ENCODE results near the gene CAMK2N2.

Gene CAMK2N2

DNA sequence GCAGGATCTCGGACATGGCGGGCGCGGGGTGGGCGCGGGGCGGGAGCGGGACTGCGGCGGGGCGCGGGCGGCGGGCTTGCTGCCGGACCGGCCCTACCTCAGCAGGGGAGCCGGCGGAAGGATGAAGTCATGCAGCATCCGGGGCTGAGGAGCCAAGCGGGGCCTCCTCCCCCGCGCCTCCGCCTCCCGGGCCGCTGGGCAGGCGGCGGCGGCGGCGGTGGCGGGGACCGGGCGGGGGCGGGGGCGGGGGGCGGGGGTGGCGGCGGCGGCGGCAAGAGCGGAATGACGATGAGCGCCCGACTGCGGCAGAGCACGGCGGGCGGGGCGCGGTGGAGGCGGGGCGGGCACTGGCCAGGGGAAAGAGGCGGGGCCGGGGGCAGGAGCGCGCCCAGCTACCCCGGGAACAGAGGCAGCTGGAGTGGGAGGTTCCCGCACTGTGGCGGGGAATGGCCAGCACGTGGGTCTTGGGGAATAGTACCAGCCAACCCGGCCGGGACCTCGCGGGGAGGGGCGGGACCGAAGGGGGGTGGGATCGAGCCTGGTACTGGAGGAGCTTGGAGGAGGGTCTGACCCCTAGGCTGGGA lies at the start of gene CAMK2N2:
CAMK2N2 (minus strand) TSS at position 284 of the 584 bp plus-strand sequence; CDS start at position 16, 268 bp downstream.
- DNase-seq (ENCODE audit: low read depth in 2 of 2, low spot score in 1 of 2), result peak in 1 of 2 donors; percentile 30

DNA sequence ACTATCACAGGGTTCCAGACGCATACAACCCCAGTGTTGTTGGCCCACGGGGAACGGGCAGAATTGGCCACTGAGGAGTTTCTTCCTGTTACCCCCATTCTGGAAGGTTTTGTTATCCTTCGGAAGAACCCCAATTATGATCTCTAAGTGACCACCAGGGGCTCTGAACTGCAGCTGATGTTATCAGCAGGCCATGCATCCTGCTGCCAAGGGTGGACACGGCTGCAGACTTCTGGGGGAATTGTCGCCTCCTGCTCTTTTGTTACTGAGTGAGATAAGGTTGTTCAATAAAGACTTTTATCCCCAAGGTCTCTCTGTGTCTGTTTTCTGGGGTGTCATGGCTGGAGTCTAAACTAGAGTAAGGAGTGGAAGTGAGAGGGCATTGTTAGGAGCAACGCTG lies 47.4 kb upstream of the CAMK2N2 start:
- DNase-seq (ENCODE audit: low read depth in 2 of 2, low spot score in 1 of 2), result no peak

DNA sequence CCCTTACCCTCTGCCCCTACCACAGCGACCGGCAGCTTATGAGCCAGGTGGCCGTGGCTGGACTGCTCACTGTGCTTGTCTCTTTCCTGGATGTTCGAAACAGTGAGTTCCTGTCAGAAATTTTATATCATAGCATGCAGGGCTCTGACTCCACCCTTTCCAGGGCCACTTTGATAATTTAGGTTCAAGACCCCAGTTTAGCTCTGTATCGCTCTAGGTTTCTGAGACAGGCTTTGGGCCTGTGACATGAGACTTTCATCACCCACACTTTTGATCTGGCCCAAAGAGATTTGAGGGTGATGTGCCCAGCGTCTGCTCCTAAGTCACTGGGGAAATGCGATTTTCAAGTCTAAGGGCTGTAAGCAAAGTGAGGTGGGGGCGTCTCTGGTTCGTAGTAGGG lies 46.6 kb upstream of the CAMK2N2 start:
- no peak for DNase-seq (ENCODE audit: low read depth in 2 of 2, low spot score in 1 of 2)

DNA sequence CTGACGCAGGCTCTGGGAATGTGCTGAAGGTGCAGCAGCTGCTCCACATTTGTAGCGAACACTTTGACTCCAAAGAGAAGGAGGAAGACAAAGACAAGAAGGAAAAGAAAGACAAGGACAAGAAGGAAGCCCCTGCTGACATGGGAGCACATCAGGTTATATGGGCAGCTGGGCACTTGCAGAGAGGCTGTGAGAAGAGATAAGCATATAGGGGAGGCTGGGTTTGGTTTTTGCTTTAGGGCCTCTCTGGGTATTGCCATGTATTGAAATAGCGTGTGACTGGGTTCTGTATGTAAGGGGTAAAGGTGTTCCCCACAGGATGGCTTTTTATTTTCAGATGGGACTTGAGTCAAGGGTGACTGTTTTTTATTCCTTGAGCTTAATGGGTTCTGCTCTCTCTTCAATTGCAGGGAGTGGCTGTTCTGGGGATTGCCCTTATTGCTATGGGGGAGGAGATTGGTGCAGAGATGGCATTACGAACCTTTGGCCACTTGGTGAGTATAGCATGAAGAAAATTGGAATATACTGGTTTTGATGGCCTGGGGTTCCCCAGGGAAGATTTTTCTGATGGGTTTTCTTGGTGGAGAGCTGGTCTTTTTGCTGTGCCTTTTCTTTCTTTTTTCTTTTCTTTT lies 45.1 kb upstream of the CAMK2N2 start:
- DNase-seq (ENCODE audit: low read depth in 2 of 2, low spot score in 1 of 2), result no peak

DNA sequence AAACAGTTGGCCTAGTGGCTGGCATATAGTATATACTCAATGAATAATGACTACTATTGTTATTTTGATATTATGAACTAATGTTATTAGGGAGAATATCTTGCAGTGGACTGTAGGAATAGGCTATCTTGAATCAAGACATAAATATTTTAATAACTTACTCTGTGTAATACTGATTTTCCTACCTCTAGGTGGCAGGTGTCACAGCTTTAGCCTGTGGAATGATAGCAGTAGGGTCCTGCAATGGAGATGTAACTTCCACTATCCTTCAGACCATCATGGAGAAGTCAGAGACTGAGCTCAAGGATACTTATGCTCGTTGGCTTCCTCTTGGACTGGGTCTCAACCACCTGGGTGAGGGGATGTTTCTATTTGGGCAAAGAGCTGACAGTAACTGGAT lies 44.2 kb upstream of the CAMK2N2 start:
- no peak for DNase-seq (ENCODE audit: low read depth in 2 of 2, low spot score in 1 of 2)

DNA sequence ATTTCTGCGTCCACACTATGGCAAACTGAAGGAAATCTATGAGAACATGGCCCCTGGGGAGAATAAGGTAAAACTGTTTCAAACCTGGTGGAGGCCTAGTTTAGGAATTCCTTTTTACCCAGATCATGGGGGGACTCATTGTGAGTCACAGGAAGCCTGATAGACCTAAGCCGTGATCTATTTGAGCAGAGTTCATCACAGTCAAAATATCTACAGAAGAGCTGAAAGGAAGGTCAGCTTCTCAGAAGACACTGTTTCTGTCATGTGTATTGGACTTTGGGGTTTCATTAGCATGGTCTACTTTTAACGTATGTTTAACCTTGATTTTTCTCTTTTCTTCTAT lies 39.0 kb upstream of the CAMK2N2 start:
- no peak for DNase-seq (ENCODE audit: low read depth in 2 of 2, low spot score in 1 of 2)

DNA sequence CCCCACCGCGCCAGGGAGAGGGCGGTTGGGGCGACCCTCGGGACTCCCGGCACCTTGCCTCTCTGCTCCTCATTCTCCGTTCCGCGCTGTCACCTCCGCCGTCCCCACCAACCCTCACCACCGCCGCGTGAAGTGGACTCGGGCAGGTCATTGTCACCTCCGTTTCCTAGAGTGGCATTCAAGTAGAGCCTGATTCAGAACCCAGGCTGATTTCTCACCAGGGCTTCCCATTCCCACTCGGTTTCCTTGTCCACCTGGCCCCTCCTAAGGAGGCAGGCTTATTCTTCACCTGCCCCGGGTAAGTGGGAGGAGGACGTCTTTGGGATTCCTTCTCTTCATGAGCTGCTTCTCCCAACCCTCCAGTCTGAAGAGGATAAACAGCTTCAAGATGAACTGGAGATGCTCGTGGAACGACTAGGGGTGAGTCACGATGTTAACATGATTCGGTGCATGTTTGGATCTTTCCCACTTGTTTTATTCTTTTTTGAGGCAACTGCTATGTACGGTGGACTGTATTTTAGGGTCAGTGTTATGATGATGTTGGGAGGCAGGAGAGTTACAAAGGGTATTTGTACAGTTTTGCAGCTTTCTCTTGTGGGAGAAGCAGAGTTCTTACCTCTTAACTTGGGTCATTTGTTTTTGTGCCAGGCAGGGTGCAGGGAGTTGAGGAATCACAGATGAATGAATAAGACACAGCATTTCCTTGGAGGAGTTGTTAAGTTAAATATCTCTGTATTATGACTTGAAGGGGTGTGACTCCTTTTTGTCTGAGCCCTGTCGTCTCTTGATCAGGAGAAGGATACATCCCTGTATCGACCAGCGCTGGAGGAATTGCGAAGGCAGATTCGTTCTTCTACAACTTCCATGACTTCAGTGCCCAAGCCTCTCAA lies 38.4 kb upstream of the CAMK2N2 start:
- no peak for DNase-seq (ENCODE audit: low read depth in 2 of 2, low spot score in 1 of 2)

DNA sequence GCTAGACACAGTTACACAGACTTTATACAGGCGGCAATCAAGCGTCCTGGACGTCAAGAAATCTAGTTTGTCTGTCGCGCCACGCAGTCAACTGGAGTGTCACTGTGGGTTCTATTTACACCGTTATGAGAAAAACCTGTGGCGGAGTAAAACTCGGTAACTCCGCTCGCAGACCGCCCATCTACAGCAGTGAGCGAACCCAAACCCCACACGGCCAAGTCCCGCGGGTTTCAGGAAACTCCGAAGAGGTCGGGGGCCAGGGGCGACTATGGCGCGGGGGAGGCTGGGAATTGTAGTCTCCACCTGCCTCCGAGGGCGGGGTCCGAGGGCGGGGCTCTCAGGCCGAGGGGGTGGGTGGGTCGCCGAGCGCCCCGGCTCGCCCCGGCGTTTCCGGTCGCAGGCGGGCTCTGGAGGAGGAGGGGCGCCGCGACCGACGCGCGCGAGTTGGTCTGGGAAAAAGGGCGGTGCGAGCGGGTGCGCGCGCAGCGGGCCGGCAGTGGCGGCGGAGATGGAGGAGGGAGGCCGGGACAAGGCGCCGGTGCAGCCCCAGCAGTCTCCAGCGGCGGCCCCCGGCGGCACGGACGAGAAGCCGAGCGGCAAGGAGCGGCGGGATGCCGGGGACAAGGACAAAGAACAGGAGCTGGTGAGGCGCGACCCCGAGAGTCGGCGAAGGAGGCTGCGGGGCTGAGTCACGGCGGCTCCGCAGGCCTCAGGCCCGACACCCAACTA lies 37.6 kb upstream of the CAMK2N2 start, which contains the start of gene PSMD2:
PSMD2 (plus strand) TSS at position 483 of the 729 bp plus-strand sequence; CDS start at position 509, 26 bp downstream.
- peak; percentile 97 for DNase-seq (ENCODE audit: low read depth in 2 of 2, low spot score in 1 of 2)

DNA sequence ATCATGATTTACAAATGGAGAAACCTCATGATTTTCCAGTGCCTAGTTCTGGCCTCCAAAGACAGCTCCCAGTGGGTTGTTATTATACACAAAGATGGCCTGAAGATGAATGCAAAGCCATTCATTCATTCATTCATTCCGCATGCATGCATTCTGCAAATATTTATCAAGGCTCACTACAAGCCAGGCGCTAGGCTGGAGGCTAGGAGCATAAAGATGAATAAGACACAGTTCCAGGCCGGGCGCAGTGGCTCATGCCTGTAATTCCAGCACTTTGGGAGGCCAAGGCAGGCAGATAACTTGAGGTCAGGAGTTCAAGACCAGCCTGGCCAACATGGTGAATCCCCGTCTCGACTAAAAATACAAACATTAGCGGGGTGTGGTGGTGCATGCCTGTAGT lies 35.3 kb upstream of the CAMK2N2 start:
- DNase-seq (ENCODE audit: low read depth in 2 of 2, low spot score in 1 of 2), result no peak

DNA sequence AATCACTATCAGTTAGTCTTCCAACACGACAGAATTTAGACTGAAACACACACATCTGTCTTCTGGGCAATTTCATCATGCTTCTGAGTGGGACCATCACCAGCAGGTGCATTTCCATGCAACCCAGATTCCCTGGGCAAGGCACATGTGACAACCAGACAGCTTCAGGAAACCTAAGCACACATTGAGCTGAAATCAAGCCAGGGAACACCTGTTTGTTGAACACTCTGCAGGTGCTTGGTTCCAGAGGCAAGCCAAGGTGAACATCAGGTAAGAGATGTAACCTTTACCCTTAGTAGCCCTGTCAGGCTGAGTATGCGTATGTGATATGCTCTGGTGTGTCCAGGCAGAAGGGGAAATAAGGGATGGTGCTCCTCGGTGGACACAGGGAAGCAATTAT lies 34.4 kb upstream of the CAMK2N2 start:
- no peak for DNase-seq (ENCODE audit: low read depth in 2 of 2, low spot score in 1 of 2)

DNA sequence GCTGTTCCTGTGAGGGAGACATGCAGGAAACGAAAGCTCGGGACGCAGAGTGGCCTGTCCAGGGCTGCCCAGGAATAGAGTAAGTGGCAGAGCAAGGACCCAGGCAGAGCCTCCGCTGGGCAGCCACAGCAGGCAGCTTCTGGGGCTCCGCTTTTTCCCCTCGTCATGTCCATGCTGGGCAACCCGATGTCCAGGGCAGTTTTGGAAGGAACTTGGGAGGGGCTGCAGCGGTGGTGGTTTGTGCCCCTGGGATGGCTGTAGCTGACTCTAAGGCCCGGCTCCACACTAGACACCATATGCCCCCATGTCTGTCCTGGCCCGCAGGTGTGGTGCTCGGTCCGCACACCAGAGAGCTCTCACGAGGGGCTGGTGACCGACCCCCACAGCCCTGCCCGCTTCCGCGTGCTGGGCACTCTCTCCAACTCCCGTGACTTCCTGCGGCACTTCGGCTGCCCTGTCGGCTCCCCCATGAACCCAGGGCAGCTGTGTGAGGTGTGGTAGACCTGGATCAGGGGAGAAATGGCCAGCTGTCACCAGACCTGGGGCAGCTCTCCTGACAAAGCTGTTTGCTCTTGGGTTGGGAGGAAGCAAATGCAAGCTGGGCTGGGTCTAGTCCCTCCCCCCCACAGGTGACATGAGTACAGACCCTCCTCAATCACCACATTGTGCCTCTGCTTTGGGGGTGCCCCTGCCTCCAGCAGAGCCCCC lies 30.5 kb upstream of the CAMK2N2 start:
- no peak for DNase-seq (ENCODE audit: low read depth in 2 of 2, low spot score in 1 of 2)

DNA sequence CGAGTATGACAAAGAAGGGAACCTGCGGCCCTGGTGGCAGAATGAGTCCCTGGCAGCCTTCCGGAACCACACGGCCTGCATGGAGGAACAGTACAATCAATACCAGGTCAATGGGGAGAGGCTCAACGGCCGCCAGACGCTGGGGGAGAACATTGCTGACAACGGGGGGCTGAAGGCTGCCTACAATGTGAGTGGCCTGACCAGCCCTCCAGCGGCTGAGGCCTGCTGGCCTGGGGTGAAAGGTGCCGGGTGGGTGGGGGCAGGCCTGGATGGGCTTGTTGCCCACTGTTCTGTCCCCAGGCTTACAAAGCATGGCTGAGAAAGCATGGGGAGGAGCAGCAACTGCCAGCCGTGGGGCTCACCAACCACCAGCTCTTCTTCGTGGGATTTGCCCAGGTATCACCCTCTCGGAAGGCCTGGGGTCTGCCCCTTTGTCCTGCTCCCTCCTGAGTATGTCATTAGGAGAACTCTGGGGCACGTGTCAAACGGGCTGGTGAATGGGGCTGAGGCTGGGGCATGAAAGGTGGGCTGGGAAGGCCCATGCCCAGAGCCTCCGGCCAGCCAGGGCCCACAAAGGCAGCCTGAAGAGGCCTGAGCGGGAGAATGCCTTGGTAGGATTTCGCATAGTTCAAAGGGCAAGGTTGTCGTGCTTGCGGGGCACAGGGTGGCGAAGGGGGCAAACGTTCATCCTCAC lies 29.8 kb upstream of the CAMK2N2 start:
- DNase-seq (ENCODE audit: low read depth in 2 of 2, low spot score in 1 of 2), result no peak

DNA sequence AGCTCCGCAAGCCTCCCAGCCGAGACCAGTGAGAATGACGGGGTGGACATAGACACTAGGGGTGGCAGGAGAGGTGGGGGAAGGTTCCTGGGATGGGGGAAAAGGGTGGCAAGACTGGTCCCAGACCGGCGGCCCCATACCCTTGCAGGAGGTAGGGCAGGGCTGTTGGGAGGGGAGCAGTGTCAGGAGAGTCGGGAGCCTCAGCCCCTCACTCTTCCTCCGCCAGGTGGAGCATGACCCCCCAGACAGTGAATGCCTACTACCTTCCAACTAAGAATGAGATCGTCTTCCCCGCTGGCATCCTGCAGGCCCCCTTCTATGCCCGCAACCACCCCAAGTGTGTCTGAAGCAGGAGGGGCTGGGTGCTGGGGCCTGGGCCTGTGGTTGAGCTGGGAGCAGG lies 29.0 kb upstream of the CAMK2N2 start:
- no peak for DNase-seq (ENCODE audit: low read depth in 2 of 2, low spot score in 1 of 2)

DNA sequence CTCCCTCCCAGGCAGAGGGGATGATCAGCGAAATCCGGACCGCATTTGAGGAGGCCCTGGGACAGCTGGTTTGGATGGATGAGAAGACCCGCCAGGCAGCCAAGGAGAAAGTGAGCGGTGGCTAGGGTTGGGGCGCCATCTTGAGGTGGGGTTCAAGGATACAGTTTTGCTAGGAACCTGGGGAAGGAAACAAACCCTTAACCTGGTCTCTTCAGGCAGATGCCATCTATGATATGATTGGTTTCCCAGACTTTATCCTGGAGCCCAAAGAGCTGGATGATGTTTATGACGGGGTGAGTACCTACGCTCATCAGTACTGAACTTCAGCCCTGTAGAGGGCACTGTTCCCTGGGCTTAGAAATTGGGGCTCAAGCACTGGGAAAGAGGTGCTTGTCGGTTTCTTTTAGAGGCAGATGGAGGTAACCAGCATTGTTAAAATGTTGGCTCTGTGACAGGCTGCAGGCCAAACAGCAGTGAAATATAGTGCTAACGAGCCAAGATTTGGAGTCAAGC lies 28.1 kb upstream of the CAMK2N2 start:
- peak; percentile 27 to 37 for DNase-seq (ENCODE audit: low read depth in 2 of 2, low spot score in 1 of 2)

DNA sequence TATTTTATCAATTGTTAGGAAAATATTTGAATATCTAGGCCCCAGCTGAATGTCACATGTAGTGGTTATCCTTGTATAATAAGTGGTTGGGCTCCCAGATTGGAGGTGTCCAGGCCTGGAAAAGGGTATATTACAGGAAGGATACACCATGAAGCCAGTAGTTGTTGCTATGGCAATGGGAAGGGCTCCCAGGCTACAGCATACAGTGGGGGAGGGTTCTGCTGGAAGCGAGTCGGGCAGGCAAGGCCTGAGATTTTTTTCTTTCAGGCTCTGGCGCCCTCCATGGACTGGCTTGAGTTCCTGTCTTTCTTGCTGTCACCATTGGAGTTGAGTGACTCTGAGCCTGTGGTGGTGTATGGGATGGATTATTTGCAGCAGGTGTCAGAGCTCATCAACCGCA lies 23.3 kb upstream of the CAMK2N2 start:
- no peak for DNase-seq (ENCODE audit: low read depth in 2 of 2, low spot score in 1 of 2)

DNA sequence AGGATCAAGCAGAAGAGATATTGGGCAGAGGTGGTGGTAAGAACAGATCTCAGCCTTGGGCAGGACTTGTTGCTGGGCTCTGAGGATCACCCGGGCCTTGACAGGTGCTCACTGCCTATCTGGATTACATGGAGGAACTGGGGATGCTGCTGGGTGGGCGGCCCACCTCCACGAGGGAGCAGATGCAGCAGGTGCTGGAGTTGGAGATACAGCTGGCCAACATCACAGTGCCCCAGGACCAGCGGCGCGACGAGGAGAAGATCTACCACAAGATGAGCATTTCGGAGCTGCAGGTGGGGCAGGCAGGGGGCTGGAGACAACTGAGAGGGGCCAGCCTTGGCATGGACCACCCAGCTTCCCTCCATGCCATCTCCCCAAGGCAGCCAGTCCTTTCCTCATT lies 22.3 kb upstream of the CAMK2N2 start:
- DNase-seq (ENCODE audit: low read depth in 2 of 2, low spot score in 1 of 2), result no peak

DNA sequence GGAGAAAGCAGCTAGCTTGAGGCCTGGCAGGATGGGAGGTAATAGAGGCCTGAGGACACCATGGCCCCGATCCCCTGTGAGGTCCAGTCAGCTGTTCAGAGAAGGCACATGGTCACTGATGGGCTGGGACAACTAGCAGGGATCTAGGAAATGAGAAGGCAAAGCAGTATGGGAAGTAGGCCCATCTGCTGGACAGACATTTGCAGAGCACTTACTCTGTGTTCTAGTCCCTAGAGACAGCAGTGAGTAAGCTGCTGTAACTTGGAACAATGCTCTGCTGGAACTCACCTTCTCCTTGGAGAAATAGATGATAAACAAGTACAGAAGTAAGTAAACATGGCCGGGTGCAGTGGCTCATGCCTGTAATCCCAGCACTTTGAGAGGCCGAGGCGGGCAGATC lies 21.6 kb upstream of the CAMK2N2 start:
- no peak for DNase-seq (ENCODE audit: low read depth in 2 of 2, low spot score in 1 of 2)

DNA sequence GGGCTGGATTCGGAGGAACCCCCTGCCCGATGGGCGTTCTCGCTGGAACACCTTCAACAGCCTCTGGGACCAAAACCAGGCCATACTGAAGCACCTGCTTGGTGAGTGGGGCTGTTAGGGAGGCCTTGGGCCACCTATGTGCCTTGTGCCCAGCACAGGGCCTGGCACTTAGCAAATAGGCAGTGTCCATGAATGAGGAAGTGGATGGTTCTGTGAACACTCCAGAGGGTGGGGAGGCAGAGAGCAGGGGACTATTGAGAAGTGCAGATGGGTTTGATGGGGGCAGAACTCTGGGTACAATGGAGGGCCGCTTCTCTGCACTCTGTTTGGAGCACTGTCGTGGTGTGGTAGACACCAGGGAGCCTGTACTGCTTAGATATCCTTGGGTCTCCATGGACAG lies 16.0 kb upstream of the CAMK2N2 start:
- no peak for DNase-seq (ENCODE audit: low read depth in 2 of 2, low spot score in 1 of 2)

DNA sequence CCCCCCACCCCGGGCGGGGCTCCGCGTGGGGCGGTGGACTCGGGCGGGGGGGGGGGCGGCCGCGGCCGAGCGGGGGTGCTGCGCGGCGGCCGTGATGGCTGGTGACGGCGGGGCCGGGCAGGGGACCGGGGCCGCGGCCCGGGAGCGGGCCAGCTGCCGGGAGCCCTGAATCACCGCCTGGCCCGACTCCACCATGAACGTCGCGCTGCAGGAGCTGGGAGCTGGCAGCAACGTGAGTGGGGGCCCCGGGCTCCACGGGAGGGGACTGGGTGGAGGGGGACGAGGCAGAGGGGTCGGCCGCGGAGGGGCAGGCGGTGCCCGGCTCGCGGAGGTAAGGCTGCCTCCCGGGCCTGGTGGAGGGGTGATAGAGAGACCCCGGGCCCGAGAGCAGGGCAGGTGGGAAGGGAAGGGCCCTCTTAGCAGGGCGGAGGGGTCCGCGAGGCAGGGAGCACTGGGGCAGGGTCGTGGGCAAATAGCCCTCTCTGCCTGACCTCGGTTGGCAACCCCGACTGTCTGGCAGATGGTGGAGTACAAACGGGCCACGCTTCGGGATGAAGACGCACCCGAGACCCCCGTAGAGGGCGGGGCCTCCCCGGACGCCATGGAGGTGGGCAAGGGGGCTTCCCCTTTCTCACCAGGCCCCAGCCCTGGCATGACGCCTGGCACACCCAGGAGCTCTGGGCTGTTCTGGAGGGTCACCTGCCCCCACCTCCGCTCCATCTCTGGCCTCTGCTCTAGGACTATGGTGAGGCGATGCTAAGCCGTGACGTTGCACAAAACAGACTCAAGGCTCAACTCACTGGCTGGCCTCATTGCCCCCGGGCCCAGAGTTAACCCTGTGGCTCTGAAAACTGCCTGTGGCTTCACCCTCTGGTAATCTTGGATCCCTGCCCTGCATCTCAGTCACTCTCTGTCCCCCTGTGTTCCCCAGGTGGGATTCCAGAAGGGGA lies 14.9 kb upstream of the CAMK2N2 start, which contains the start of gene ECE2:
ECE2 (plus strand) TSS at position 62 of the 950 bp plus-strand sequence; CDS start at position 194, 132 bp downstream.
- DNase-seq (ENCODE audit: low read depth in 2 of 2, low spot score in 1 of 2), result no peak
